ENCODE data around the gene CBLC. TPM values are rescaled to one million over a fixed set of nuclear protein-coding genes. Genes with fewer than 3 reads are reported as not detected.

Gene CBLC
- total and polyA plus RNA-seq, 2 donors (not counting 1 experiment from before 2014, with no cell fraction given): not detected

DNA sequence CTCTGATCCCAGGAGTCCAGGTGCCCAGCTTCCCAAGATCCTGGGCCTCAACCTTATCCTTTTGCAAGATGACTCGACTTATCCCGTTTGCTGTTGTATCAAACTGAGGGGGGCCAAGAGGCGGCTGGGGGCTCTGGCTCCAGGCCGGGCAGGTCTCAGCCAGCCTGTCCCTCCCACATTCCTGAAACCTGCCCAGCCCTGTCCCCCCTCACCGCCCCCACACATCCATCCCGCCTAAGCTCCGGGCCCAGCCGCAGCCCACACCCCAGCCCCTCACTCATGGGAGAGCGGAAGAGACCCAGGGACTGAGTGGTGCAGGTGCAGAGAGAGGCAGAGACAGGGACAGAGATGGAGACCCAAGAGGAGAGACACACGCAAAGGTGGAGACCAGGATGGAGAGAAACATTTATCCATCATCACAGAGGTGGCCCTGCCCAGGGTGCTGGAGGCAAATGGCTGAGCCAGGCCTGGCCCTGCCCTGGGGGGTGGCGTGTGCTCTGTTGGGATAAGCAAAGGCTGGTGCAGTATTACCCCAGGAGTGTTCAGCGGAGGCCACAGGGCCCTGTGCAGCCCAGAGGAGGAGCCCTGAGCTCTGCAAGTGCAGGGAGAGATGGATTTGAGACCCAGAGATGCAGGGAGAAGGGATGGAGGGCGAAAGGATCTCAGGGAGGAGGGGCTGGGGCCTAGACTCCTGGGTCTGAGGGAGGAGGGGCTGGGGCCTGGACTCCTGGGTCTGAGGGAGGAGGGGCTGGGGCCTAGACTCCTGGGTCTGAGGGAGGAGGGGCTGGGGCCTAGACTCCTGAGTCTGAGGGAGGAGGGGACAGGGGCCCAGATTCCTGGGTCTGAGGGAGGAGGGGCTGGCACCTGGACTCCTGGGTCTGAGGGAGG lies 32.8 kb downstream of the CBLC start:
- 93% methylated on average over 7 of the region's 13 CpGs for WGBS (ENCODE audit: insufficient coverage)
- H3K4me2 ChIP-seq (replicated peaks; ENCODE audit: low read depth, low read length, poor library complexity, severe bottlenecking): no peak overlapping the region

More for the DNA sequence above, 32.8 kb downstream of the CBLC start:
- ChIA-PET POLR2A (no interaction called here), CTCF (interaction anchor here (0.7 kb wide), 1 partner anchor 30 kb away, joined by 3 read pairs; no protein-coding TSS in a partner anchor)
- no peak for ATAC-seq (ENCODE audit: low read depth)
- no peak for DNase-seq
- Histone ChIP-seq H3K9me3 (ENCODE audit: control extremely low read depth in 1 of 3, control insufficient read depth in 2 of 3, insufficient read depth in 1 of 3, low read length in 2 of 3) (peaks cover 0 to 4% (median 0%) of the 10 kb centered on the region in 3 donors), H3K4me1 (ENCODE audit: control insufficient read depth in 2 of 2, insufficient read depth in 2 of 2, low read length in 2 of 2) (peaks cover 10% of the 10 kb centered on the region in 2 donors), H4K20me1 (ENCODE audit: control insufficient read depth, insufficient read depth, low read length, poor library complexity, severe bottlenecking) (no peaks in the 10 kb centered on the region), H3K4me3 (ENCODE audit: control extremely low read depth in 1 of 5, extremely low read depth in 1 of 5, insufficient read depth in 1 of 5, low read depth in 2 of 5, low read length in 4 of 5) (no peak overlapping the region), H3K36me3 (replicated peaks in 1 of 2; ENCODE audit: control extremely low read depth in 1 of 2, control insufficient read depth in 1 of 2, extremely low read depth in 1 of 2, insufficient read depth in 2 of 2, low read length in 1 of 2) (no peaks in the 10 kb centered on the region), H3K9ac (ENCODE audit: low read length) (no peak overlapping the region), H2AFZ (ENCODE audit: insufficient read depth, low read depth, low read length, poor library complexity, severe bottlenecking) (no peak overlapping the region), H3K27ac (ENCODE audit: low read length in 2 of 2) (no peak overlapping the region), H3K27me3 (replicated peaks in 1 of 4; ENCODE audit: control extremely low read depth in 1 of 4, control insufficient read depth in 3 of 4, insufficient read depth in 4 of 4, low read length in 3 of 4) (peaks cover 0 to 31% (median 7%) of the 10 kb centered on the region in 4 experiments), H3K79me2 (ENCODE audit: control insufficient read depth, insufficient read depth, low read length) (no peaks in the 10 kb centered on the region)
- peaks cover 9% of the 10 kb centered on the region for H3K4me1 Mint-ChIP-seq
- TF ChIP-seq EZH2 (IDR thresholded peaks at IDR 0.05; ENCODE audit: borderline replicate concordance, insufficient read depth, low read depth, low read length, poor library complexity, severe bottlenecking) (no peak), CTCF (IDR thresholded peaks at IDR 0.05) (no peak)
- no peak overlapping the region for H3K4me3 Mint-ChIP-seq
- intact Hi-C loops (cut with micrococcal nuclease): no loop called here
- H3K9me3 Mint-ChIP-seq (ENCODE audit: insufficient read depth): no peaks in the 10 kb centered on the region
- no peak overlapping the region for H3K27ac Mint-ChIP-seq
- peaks cover 31% of the 10 kb centered on the region for H3K27me3 Mint-ChIP-seq

Data from B cell (primary cell).